GM12875 (cell line): ENCODE measurements around the gene GDPGP1.

ENCODE experiments used
- H3K4me3 ChIP-seq: one replicate; pipeline ENCODE4 v1.5.1; 2011; ENCODE audit warnings: low read depth, low read length, control low read depth
- CTCF ChIP-seq: IDR thresholded peaks from 2 replicates; pipeline ENCODE4 v1.5.1; 2011; ENCODE audit warnings: low read depth, mild to moderate bottlenecking, control low read depth, inconsistent platforms, low read length, moderate library complexity, borderline replicate concordance; ENCODE audit not compliant: insufficient read depth

The GDPGP1 gene

GRCh38 chr15:90227816-90228772 is 5.9 kb upstream of the GDPGP1 start:
- no peak overlapping the region for H3K4me3 ChIP-seq
- TF ChIP-seq CTCF = no peak

DNA sequence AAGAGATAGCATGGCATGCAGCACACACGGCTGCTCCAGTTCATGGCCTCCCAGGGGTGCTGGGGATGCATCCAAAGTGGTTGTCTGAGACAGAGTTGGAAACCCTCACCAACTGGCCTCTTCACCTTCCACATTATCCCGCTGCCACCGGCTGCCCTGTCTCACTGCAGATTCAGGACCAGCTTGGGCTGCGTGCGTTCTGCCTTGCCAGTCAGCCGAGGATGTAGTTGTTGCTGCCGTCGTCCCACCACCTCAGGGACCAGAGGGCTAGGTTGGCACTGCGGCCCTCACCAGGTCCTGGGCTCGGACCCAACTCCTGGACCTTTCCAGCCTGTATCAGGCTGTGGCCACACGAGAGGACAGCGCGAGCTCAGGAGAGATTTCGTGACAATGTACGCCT is 5.0 kb upstream of the GDPGP1 start:
- no peak for TF ChIP-seq CTCF
- no peak overlapping the region for H3K4me3 ChIP-seq

DNA sequence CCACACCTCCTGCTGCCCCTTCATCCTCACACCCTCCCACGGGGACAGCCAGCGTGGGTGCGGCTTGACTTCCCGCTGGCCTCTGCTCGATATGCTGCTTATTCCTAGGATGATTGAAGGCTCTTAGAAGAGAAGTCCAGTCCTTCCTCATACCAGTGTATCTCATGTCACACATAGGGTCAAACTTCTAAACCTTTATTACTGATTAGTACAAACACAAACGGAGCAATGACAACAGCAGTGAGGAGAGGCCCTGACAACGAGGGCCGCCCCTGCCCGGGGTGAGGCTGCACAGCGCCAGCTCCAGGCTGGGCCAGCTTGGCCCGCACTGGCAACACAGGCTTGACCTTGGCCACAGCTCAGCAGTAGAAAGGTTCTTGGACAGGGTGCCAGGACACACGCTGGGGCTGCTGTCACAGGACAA is 3.9 kb upstream of the GDPGP1 start:
- no peak for TF ChIP-seq CTCF
- H3K4me3 ChIP-seq = no peak overlapping the region

- TF ChIP-seq CTCF = no peak
- H3K4me3 ChIP-seq = no peak overlapping the region
Measured at GRCh38 chr15:90230610-90231009, 3.4 kb upstream of the GDPGP1 start.

GRCh38 chr15:90231028-90232017 is 2.7 kb upstream of the GDPGP1 start:
- no peak for TF ChIP-seq CTCF
- H3K4me3 ChIP-seq = no peak overlapping the region

GRCh38 chr15:90232196-90232595 is 1.8 kb upstream of the GDPGP1 start:
- no peak overlapping the region for H3K4me3 ChIP-seq
- TF ChIP-seq CTCF = no peak
